OCI-LY3 (cell line): ENCODE results near the gene PTCHD4.

ENCODE experiments used
- H2AFZ ChIP-seq: fragments of 200-600, 300-600 bp; shearing (Covaris generic); 2 replicates; pipeline ENCODE4 v1.6.0; 2014; ENCODE audit warnings: antibody characterized with exemption, low read depth, low read length
- H3K27ac ChIP-seq: fragments of 200-600, 300-600 bp; sonication (generic); 2 replicates; pipeline ENCODE4 v1.5.1; 2014; ENCODE audit warnings: mild to moderate bottlenecking, low read length, moderate library complexity, mixed read lengths
- H3K27me3 ChIP-seq: fragments of 200-600, 300-600 bp; sonication (generic); 2 replicates; pipeline ENCODE4 v1.6.1; 2014; ENCODE audit warnings: low read depth, low read length, mixed read lengths
- H3K36me3 ChIP-seq: fragments of 200-600, 300-600 bp; sonication (generic); replicated peaks from 2 replicates; pipeline ENCODE3; 2014; ENCODE audit warnings: low read depth, low read length, mixed read lengths
- H3K4me1 ChIP-seq: fragments of 300-600, 200-600 bp; sonication (generic); 2 replicates; pipeline ENCODE4 v1.6.1; 2014; ENCODE audit warnings: low read length, mixed read lengths
- H3K4me2 ChIP-seq: fragments of 200-600, 300-600 bp; sonication (generic); 2 replicates; pipeline ENCODE4 v1.6.1; 2014; ENCODE audit warnings: low read length, mixed read lengths
- H3K4me3 ChIP-seq: fragments of 300-600, 200-600 bp; sonication (generic); 2 replicates; pipeline ENCODE4 v1.5.1; 2014; ENCODE audit warnings: antibody characterized with exemption, mild to moderate bottlenecking, low read length, moderate library complexity
- H3K79me2 ChIP-seq: fragments of 300-600, 200-600 bp; shearing (Covaris generic); 2 replicates; pipeline ENCODE4 v1.6.1; 2014; ENCODE audit warnings: mild to moderate bottlenecking, low read length, mixed read lengths
- H3K9ac ChIP-seq: fragments of 300-600, 200-600 bp; shearing (Covaris generic); 2 replicates; pipeline ENCODE4 v1.6.0; 2014; ENCODE audit warnings: mild to moderate bottlenecking, low read length, moderate library complexity
- H3K9me3 ChIP-seq: fragments of 200-600, 300-600 bp; shearing (Covaris generic); 2 replicates; pipeline ENCODE4 v1.6.1; 2014; ENCODE audit warnings: low read length, mixed read lengths; ENCODE audit not compliant: insufficient read depth
- H4K20me1 ChIP-seq: fragments of 200-600, 300-600 bp; sonication (generic); 2 replicates; pipeline ENCODE4 v1.6.1; 2016; ENCODE audit warnings: low read length, mixed read lengths; ENCODE audit not compliant: insufficient read depth
- CTCF ChIP-seq: fragments of 200-600, 300-600 bp; sonication (generic); IDR thresholded peaks from 2 replicates; pipeline ENCODE4 v1.5.1; 2014; ENCODE audit warnings: antibody characterized with exemption, low read length, low read depth
- EZH2phosphoT487 ChIP-seq: fragments of 200-600 bp; shearing (Covaris generic); IDR thresholded peaks from 2 replicates; pipeline ENCODE4 v1.6.1; 2018; ENCODE audit warnings: antibody characterized with exemption, mixed run types, low read depth

The PTCHD4 gene

GRCh38 chr6:48071833-48072232 lies 39.2 kb downstream of the PTCHD4 start:
- no peaks in the 10 kb centered on the region for H3K36me3 ChIP-seq
- H3K27ac ChIP-seq: no peak overlapping the region
- no peaks in the 10 kb centered on the region for H3K4me1 ChIP-seq
- H4K20me1 ChIP-seq: no peaks in the 10 kb centered on the region
- H3K9ac ChIP-seq: no peak overlapping the region
- no peak overlapping the region for H3K4me3 ChIP-seq
- TF ChIP-seq CTCF (no peak), EZH2phosphoT487 (no peak)
- no peaks in the 10 kb centered on the region for H3K27me3 ChIP-seq
- no peak overlapping the region for H3K4me2 ChIP-seq
- no peaks in the 10 kb centered on the region for H3K79me2 ChIP-seq
- H3K9me3 ChIP-seq: no peaks in the 10 kb centered on the region
- no peak overlapping the region for H2AFZ ChIP-seq

GRCh38 chr6:48069280-48069679 lies 41.7 kb downstream of the PTCHD4 start:
- TF ChIP-seq EZH2phosphoT487: no peak
- no peak for TF ChIP-seq CTCF
- no peak overlapping the region for H3K27ac ChIP-seq
- no peaks in the 10 kb centered on the region for H3K4me1 ChIP-seq
- H3K79me2 ChIP-seq: no peaks in the 10 kb centered on the region
- no peak overlapping the region for H3K9ac ChIP-seq
- no peak overlapping the region for H3K4me2 ChIP-seq
- no peaks in the 10 kb centered on the region for H3K36me3 ChIP-seq
- H3K27me3 ChIP-seq: no peaks in the 10 kb centered on the region
- no peaks in the 10 kb centered on the region for H3K9me3 ChIP-seq
- no peaks in the 10 kb centered on the region for H4K20me1 ChIP-seq
- no peak overlapping the region for H3K4me3 ChIP-seq
- no peak overlapping the region for H2AFZ ChIP-seq

GRCh38 chr6:48068278-48069251 lies 42.4 kb downstream of the PTCHD4 start:
- Histone ChIP-seq H3K27ac (no peak overlapping the region), H3K4me3 (no peak overlapping the region), H3K27me3 (no peaks in the 10 kb centered on the region), H3K36me3 (no peaks in the 10 kb centered on the region), H3K79me2 (no peaks in the 10 kb centered on the region), H3K9ac (no peak overlapping the region), H2AFZ (no peak overlapping the region), H3K4me1 (no peaks in the 10 kb centered on the region), H4K20me1 (no peaks in the 10 kb centered on the region), H3K4me2 (no peak overlapping the region), H3K9me3 (no peaks in the 10 kb centered on the region)
- no peak for TF ChIP-seq EZH2phosphoT487
- TF ChIP-seq CTCF: no peak

- no peak overlapping the region for H3K27ac ChIP-seq
- H3K79me2 ChIP-seq: no peaks in the 10 kb centered on the region
- no peak overlapping the region for H2AFZ ChIP-seq
- no peaks in the 10 kb centered on the region for H4K20me1 ChIP-seq
- no peaks in the 10 kb centered on the region for H3K27me3 ChIP-seq
- H3K4me2 ChIP-seq: no peak overlapping the region
- no peak overlapping the region for H3K9ac ChIP-seq
- H3K9me3 ChIP-seq: no peaks in the 10 kb centered on the region
- no peaks in the 10 kb centered on the region for H3K4me1 ChIP-seq
- H3K36me3 ChIP-seq: no peaks in the 10 kb centered on the region
- no peak overlapping the region for H3K4me3 ChIP-seq
- TF ChIP-seq EZH2phosphoT487 (no peak), CTCF (no peak)
Measured at GRCh38 chr6:48067886-48068277, 43.1 kb downstream of the PTCHD4 start.
